CMK (cell line): ENCODE measurements around the gene PPP1R14B.

Experiments used
- DNase-seq: peaks from one replicate; pipeline ENCODE4 v3.0.0-alpha.2; 2010; ENCODE audit warnings: low read depth

Gene PPP1R14B

GRCh38 chr11:64230171-64230984, 16.4 kb downstream of the PPP1R14B start, which contains the start of gene DNAJC4:
Gene DNAJC4, plus strand, starts transcription at chr11:64230548. Its CDS starts 307 bp downstream, at chr11:64230855.
- DNase-seq = no peak

- DNase-seq = no peak
Measured at GRCh38 chr11:64229744-64230170, 17.0 kb downstream of the PPP1R14B start.

- DNase-seq = no peak
Measured at GRCh38 chr11:64229090-64229743, 17.5 kb downstream of the PPP1R14B start.

- DNase-seq = no peak
Measured at GRCh38 chr11:64227405-64227956, 19.3 kb downstream of the PPP1R14B start.

- no peak for DNase-seq
Measured at GRCh38 chr11:64226507-64227051, 20.2 kb downstream of the PPP1R14B start.

GRCh38 chr11:64225608-64226506, 20.9 kb downstream of the PPP1R14B start, which contains the start of the genes NUDT22 and TRPT1:
Gene NUDT22, plus strand, starts transcription at chr11:64226274. Its CDS starts 379 bp downstream, at chr11:64226653.
Gene TRPT1, minus strand, starts transcription at chr11:64226186. Its CDS starts 326 bp downstream, at chr11:64225860.
- no peak for DNase-seq

GRCh38 chr11:64224891-64225607, 21.7 kb downstream of the PPP1R14B start:
- no peak for DNase-seq

GRCh38 chr11:64224151-64224890, 22.4 kb downstream of the PPP1R14B start:
- no peak for DNase-seq

GRCh38 chr11:64223001-64223651, 23.6 kb downstream of the PPP1R14B start:
- no peak for DNase-seq

- DNase-seq = no peak
Measured at GRCh38 chr11:64222651-64223000, 24.1 kb downstream of the PPP1R14B start.

- no peak for DNase-seq
Measured at GRCh38 chr11:64220798-64221197, 25.9 kb downstream of the PPP1R14B start.

- no peak for DNase-seq
Measured at GRCh38 chr11:64220271-64220670, 26.5 kb downstream of the PPP1R14B start.

- no peak for DNase-seq
Measured at GRCh38 chr11:64219755-64220154, 27.0 kb downstream of the PPP1R14B start.

GRCh38 chr11:64219354-64219684, 27.4 kb downstream of the PPP1R14B start:
- DNase-seq = no peak

- DNase-seq = no peak
Measured at GRCh38 chr11:64218628-64219353, 28.0 kb downstream of the PPP1R14B start.

- DNase-seq = no peak
Measured at GRCh38 chr11:64216879-64217278, 29.9 kb downstream of the PPP1R14B start.

GRCh38 chr11:64211181-64211872, 35.4 kb downstream of the PPP1R14B start:
- DNase-seq = no peak

GRCh38 chr11:64210301-64211020, 36.3 kb downstream of the PPP1R14B start:
- no peak for DNase-seq
